Parathyroid adenoma (tissue), 2 donors: Measurements from ENCODE around the gene SECISBP2L.

Experiments
- H2AFZ ChIP-seq: fragments of 300-600 bp; sonication (generic); one replicate; pipeline ENCODE4 v1.7.0; 2017; ENCODE audit warnings: antibody characterized with exemption, mild to moderate bottlenecking
- H3K27ac ChIP-seq: fragments of 300-600 bp; sonication (generic); one replicate; pipeline ENCODE4 v1.7.0; 2017
- H3K27me3 ChIP-seq: fragments of 300-600 bp; sonication (generic); one replicate; pipeline ENCODE4 v1.7.0; 2017; ENCODE audit warnings: low read length; ENCODE audit not compliant: control insufficient read depth, insufficient read depth
- H3K36me3 ChIP-seq: fragments of 300-600 bp; sonication (generic); one replicate; pipeline ENCODE4 v1.7.0; 2017; ENCODE audit warnings: low read length; ENCODE audit not compliant: control insufficient read depth, insufficient read depth
- H3K4me1 ChIP-seq: fragments of 300-600 bp; sonication (generic); one replicate; pipeline ENCODE4 v1.7.0; 2017; ENCODE audit warnings: control low read depth
- H3K4me2 ChIP-seq: fragments of 300-600 bp; sonication (generic); one replicate; pipeline ENCODE4 v1.7.0; 2017; ENCODE audit warnings: low read length
- H3K4me3 ChIP-seq: fragments of 300-600 bp; sonication (generic); one replicate; pipeline ENCODE4 v1.7.0; 2017; ENCODE audit warnings: low read depth, low read length
- H3K79me2 ChIP-seq: fragments of 300-600 bp; sonication (generic); one replicate; pipeline ENCODE4 v1.7.0; 2017; ENCODE audit warnings: control low read depth
- H3K9ac ChIP-seq: fragments of 300-600 bp; sonication (generic); one replicate; pipeline ENCODE4 v1.7.0; 2017; ENCODE audit warnings: mild to moderate bottlenecking
- H3K9me3 ChIP-seq: fragments of 300-600 bp; sonication (generic); one replicate; pipeline ENCODE4 v1.7.0; 2017; ENCODE audit warnings: low read length; ENCODE audit not compliant: control insufficient read depth
- TF ChIP-seq, protein P1 (sequence below): fragments of 300-600 bp; sonication (generic); IDR thresholded peaks from one replicate; pipeline ENCODE4 v1.7.0; 2017; ENCODE audit warnings: antibody characterized with exemption, mild to moderate bottlenecking
- donor health status: primary hyperparathyroidism.

Gene SECISBP2L

DNA sequence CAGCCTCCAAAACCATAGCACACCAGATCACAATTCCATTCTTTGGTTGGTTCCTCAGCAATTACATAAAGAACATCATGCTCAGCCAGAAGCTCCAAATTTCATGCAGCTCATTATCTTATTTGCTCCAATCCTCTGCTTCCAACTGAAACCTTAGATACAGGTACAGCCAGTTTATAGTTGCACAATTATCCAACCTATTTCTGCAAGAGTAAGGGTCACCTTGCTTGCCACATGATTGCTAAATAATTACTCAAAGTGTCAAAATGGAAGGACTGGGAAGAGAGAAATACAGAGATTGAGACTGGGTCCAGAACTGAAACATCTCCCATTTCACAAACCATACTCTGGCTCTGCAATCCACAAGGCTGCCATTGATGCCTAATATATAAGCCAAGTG lies 59.1 kb downstream of the SECISBP2L start:
- Histone ChIP-seq H3K9ac (no peak overlapping the region), H3K27ac (no peak overlapping the region), H3K79me2 (no peaks in the 10 kb centered on the region), H3K9me3 (no peaks in the 10 kb centered on the region), H2AFZ (no peak overlapping the region), H3K27me3 (no peaks in the 10 kb centered on the region), H3K36me3 (no peaks in the 10 kb centered on the region), H3K4me1 (no peaks in the 10 kb centered on the region), H3K4me3 (no peak overlapping the region), H3K4me2 (no peak overlapping the region)
- TF ChIP-seq, protein P1, sequence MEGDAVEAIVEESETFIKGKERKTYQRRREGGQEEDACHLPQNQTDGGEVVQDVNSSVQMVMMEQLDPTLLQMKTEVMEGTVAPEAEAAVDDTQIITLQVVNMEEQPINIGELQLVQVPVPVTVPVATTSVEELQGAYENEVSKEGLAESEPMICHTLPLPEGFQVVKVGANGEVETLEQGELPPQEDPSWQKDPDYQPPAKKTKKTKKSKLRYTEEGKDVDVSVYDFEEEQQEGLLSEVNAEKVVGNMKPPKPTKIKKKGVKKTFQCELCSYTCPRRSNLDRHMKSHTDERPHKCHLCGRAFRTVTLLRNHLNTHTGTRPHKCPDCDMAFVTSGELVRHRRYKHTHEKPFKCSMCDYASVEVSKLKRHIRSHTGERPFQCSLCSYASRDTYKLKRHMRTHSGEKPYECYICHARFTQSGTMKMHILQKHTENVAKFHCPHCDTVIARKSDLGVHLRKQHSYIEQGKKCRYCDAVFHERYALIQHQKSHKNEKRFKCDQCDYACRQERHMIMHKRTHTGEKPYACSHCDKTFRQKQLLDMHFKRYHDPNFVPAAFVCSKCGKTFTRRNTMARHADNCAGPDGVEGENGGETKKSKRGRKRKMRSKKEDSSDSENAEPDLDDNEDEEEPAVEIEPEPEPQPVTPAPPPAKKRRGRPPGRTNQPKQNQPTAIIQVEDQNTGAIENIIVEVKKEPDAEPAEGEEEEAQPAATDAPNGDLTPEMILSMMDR = no peak

DNA sequence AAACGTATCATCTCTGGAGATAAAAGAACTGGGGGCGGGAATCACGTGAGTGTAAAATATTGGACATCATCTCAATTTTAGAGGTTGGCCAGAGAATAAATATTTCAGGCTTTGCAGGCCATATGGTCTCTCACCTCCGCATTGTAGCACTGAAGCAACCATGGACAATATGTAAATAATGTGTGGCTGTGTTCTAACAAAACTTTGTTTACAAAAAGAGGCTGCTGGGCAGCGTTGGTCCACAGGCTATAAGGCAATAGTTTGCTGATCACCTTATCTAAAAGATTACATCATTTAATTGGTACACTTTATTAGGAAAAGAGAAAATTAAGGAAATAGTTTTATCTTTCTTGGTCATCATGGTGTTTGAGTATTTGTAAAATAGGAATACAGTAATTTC lies 60.0 kb downstream of the SECISBP2L start:
- Histone ChIP-seq H3K9ac (no peak overlapping the region), H3K27ac (no peak overlapping the region), H3K27me3 (no peaks in the 10 kb centered on the region), H3K4me1 (no peaks in the 10 kb centered on the region), H2AFZ (no peak overlapping the region), H3K79me2 (no peaks in the 10 kb centered on the region), H3K36me3 (no peaks in the 10 kb centered on the region), H3K9me3 (no peaks in the 10 kb centered on the region), H3K4me2 (no peak overlapping the region), H3K4me3 (no peak overlapping the region)
- TF ChIP-seq, protein P1 = no peak

DNA sequence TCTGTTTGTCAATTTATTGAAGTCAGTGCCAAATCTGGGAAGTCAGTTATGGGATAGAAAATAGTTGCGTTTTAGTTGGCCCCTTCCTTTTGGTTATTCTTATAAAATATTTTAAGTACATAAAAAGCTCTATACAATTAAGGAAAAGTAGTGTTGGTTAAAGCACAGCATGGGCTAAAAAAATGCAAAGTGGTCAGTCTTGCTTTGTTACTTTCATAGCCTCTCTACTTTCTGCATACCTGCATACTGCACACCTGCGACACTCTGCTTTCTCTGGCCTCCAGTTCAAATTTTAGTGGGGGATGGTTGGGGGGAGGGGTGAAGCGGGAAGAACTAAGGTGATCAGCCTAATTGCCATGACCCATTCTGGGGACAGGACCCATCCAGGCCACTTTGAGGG lies 60.7 kb downstream of the SECISBP2L start:
- H3K4me2 ChIP-seq = no peak overlapping the region
- H3K9ac ChIP-seq = no peak overlapping the region
- no peaks in the 10 kb centered on the region for H3K27me3 ChIP-seq
- H3K36me3 ChIP-seq = no peaks in the 10 kb centered on the region
- no peak overlapping the region for H3K4me3 ChIP-seq
- H3K4me1 ChIP-seq = no peaks in the 10 kb centered on the region
- TF ChIP-seq, protein P1 = no peak
- H2AFZ ChIP-seq = no peak overlapping the region
- H3K79me2 ChIP-seq = no peaks in the 10 kb centered on the region
- H3K27ac ChIP-seq = no peak overlapping the region
- H3K9me3 ChIP-seq = no peaks in the 10 kb centered on the region

DNA sequence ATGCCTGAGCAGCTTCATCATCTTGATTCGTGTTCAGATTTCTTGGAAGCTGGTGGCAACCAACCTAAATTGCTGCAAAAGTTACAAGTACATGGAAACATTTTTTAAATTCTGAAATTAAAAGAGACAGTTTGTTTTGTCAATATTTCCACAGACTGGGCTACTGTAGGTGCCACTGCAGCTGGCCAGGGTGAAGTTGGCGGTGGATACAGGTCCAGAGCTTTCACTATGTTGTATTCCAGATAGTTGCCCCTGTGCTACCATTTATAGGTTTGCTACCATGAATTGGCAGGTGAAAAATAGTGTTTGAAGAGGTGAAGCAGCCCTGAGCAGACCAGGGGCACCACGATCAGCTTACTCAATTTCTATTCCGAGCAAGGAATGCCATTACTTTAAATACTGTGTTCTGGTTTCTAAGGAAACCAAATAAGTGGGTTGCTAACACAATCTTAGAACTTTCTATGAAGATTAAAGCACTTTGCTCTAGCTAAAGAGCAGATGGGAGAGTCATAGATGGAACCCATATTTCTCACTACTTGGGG lies 61.4 kb downstream of the SECISBP2L start:
- no peak overlapping the region for H3K4me3 ChIP-seq

More for the DNA sequence above, 61.4 kb downstream of the SECISBP2L start:
- H3K79me2 ChIP-seq = no peaks in the 10 kb centered on the region
- H3K27me3 ChIP-seq = no peaks in the 10 kb centered on the region
- no peaks in the 10 kb centered on the region for H3K36me3 ChIP-seq
- no peak overlapping the region for H3K9ac ChIP-seq
- H3K27ac ChIP-seq = no peak overlapping the region
- no peak overlapping the region for H2AFZ ChIP-seq
- H3K4me2 ChIP-seq = no peak overlapping the region
- TF ChIP-seq, protein P1 = no peak
- H3K4me1 ChIP-seq = no peaks in the 10 kb centered on the region
- H3K9me3 ChIP-seq = no peaks in the 10 kb centered on the region
